Kidney (tissue), 14 donors: ENCODE measurements around the gene BTNL9. TPM values are rescaled to one million over a fixed set of nuclear protein-coding genes. Genes with fewer than 3 reads are reported as not detected.

Experiments
- DNase-seq, 5 donors: peaks; one replicate each; pipeline ENCODE4 v3.0.0-alpha.2; 2013 to 2020
- FAIRE-seq: peaks from 2 replicates; lab custom pipeline; 2012; peaks lifted over from hg19 to GRCh38; lab: Jason Lieb, UNC
- H3K27ac ChIP-seq, 2 donors: one replicate each; pipeline ENCODE4 v1.7.0; 2013; ENCODE audit warnings: low read depth in 2 of 2, low read length in 2 of 2, inconsistent platforms in 1 of 2
- H3K27me3 ChIP-seq: one replicate; pipeline ENCODE4 v1.7.1; 2013; ENCODE audit warnings: low read length, inconsistent platforms; ENCODE audit not compliant: control insufficient read depth, insufficient read depth
- H3K36me3 ChIP-seq, 3 donors: one replicate each; pipeline versions ENCODE4 v1.7.0 to v1.7.1; 2013; ENCODE audit warnings: low read length in 3 of 3, control low read depth in 1 of 3, inconsistent platforms in 1 of 3; ENCODE audit not compliant: insufficient read depth in 3 of 3, control insufficient read depth in 2 of 3
- H3K4me1 ChIP-seq, 3 donors: one replicate each; pipeline versions ENCODE4 v1.7.0 to v1.7.1; 2013; ENCODE audit warnings: low read length in 3 of 3, inconsistent platforms in 1 of 3, low read depth in 1 of 3; ENCODE audit not compliant: control insufficient read depth in 2 of 3, insufficient read depth in 2 of 3
- H3K4me3 ChIP-seq, 3 donors: one replicate each; pipeline versions ENCODE4 v1.7.0 to v1.8.1; 2013; ENCODE audit warnings: low read length in 3 of 3, control low read depth in 1 of 3, inconsistent platforms in 1 of 3
- H3K9ac ChIP-seq, 3 donors: one replicate each; pipeline versions ENCODE4 v1.7.0 to v1.7.1; 2013; ENCODE audit warnings: low read length in 3 of 3, control low read depth in 1 of 3, inconsistent platforms in 1 of 3
- H3K9me3 ChIP-seq, 3 donors: one replicate each; pipeline versions ENCODE4 v1.7.0 to v1.7.1; 2013; ENCODE audit warnings: low read length in 3 of 3, control low read depth in 1 of 3, inconsistent platforms in 1 of 3; ENCODE audit not compliant: control insufficient read depth in 2 of 3, insufficient read depth in 1 of 3
- intact Hi-C: fragments of 100-400 bp; cut with DNase I; formaldehyde crosslinking; loops from one replicate; pipeline ENCODE4 v1.11.1; 2022
- polyA plus RNA-seq: library from polyadenylated mRNA; stranded (reverse); fragments of 350-450 nt; fragmentation: Illumina TruSeq; extraction: RNeasy Lipid Tissue Mini Kit (QIAGEN cat#74804); gene quantifications from one replicate; pipeline ENCODE4 v1.2.3, GENCODE V29; 2014; ENCODE audit warnings: low read depth, low replicate concordance; ENCODE audit not compliant: insufficient read depth
- total RNA-seq: library from RNA; stranded (reverse); fragmentation: NEBNext Ultra II Directional; extraction: Animal tissue kit (Norgen Biotek cat#: 25700); gene quantifications from one replicate; pipeline ENCODE4 v1.2.1, GENCODE V29; 2021
- TF ChIP-seq, protein P1 (sequence below): IDR thresholded peaks from 3 replicates; pipeline ENCODE4 v1.5.1; 2012; ENCODE audit warnings: mild to moderate bottlenecking, moderate library complexity, borderline replicate concordance; ENCODE audit not compliant: insufficient read depth; ENCODE audit errors: extremely low read depth
- donor health status: control.
- donor health status: control.
- donor health status: control.
- donor health status: control.
- donor health status: control.
- donor health status: DM: yes; HTN: yes; CAD: no.
- donor health status: Normal renal cell carcinoma (clear cell type).

Gene BTNL9
- total and polyA plus RNA-seq, 2 donors from 2014 or later = 8.6 to 11.9 TPM

DNA sequence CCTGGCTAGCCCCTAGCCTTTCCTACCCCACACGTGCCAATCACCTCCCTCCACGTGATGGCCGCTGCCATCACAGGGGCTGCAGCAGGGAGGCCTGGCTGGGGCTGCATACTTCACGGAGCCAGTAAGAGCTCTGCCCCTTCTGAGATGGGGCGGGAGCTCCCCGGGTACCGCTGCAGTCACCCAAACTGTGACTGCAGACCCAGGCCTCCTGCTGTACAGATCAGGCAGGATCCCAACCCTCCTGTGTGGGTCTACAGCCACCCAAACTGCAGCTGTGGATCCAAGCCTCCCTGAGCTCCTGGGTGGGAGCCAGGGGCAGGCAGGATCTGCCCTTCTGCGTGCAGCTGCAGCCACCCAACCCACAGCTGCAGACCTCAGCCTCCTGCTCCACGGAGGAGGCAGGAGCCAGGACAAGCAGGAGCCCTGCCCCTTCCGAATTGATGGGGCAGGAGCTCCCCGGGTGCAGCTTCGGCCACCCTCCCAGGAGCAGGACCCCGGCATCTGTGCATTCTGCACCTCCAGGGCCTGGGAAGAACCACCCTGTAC, 3.2 kb upstream of the BTNL9 start:
- intact Hi-C loops = no loop called here
- H3K27me3 ChIP-seq = no peaks in the 10 kb centered on the region
- no peaks in the 10 kb centered on the region for H3K9me3 ChIP-seq
- no peak overlapping the region for H3K27ac ChIP-seq
- H3K4me1 ChIP-seq = no peaks in the 10 kb centered on the region
- no peak overlapping the region for H3K4me3 ChIP-seq
- no peak overlapping the region for H3K9ac ChIP-seq
- TF ChIP-seq, protein P1, sequence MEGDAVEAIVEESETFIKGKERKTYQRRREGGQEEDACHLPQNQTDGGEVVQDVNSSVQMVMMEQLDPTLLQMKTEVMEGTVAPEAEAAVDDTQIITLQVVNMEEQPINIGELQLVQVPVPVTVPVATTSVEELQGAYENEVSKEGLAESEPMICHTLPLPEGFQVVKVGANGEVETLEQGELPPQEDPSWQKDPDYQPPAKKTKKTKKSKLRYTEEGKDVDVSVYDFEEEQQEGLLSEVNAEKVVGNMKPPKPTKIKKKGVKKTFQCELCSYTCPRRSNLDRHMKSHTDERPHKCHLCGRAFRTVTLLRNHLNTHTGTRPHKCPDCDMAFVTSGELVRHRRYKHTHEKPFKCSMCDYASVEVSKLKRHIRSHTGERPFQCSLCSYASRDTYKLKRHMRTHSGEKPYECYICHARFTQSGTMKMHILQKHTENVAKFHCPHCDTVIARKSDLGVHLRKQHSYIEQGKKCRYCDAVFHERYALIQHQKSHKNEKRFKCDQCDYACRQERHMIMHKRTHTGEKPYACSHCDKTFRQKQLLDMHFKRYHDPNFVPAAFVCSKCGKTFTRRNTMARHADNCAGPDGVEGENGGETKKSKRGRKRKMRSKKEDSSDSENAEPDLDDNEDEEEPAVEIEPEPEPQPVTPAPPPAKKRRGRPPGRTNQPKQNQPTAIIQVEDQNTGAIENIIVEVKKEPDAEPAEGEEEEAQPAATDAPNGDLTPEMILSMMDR = no peak
- no peak for FAIRE-seq
- H3K36me3 ChIP-seq = no peaks in the 10 kb centered on the region
- DNase-seq = no peak

DNA sequence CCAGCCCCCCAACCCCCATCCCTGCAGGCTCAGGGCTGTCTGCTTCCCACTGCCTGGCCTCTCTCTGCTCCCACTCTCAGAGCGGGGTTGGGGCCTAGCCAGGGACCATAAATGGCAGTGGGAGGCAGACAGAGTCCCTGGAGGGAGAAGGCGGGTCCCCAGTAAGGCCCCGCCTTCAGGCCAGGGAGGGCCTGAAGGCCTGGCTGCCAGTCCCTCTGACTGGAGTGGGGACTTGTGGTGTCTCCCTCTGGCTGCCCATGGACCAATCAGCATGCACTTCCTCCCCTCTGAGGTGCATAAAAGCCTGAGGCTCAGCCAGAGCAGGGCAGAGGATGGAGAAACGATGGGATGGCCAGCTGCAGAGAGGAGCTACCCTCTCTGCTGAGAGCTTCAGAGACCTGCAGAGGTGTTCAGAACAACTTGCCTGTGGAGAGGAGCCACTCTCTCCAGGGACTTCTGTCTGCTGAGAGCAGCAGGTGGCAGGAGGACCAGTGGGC, 2.7 kb upstream of the BTNL9 start:
- Histone ChIP-seq H3K27me3 (no peaks in the 10 kb centered on the region), H3K4me3 (no peak overlapping the region), H3K9me3 (no peaks in the 10 kb centered on the region), H3K9ac (no peak overlapping the region), H3K27ac (no peak overlapping the region), H3K36me3 (no peaks in the 10 kb centered on the region), H3K4me1 (no peaks in the 10 kb centered on the region)
- intact Hi-C loops = no loop called here
- TF ChIP-seq, protein P1 = no peak
- no peak for FAIRE-seq
- no peak for DNase-seq

DNA sequence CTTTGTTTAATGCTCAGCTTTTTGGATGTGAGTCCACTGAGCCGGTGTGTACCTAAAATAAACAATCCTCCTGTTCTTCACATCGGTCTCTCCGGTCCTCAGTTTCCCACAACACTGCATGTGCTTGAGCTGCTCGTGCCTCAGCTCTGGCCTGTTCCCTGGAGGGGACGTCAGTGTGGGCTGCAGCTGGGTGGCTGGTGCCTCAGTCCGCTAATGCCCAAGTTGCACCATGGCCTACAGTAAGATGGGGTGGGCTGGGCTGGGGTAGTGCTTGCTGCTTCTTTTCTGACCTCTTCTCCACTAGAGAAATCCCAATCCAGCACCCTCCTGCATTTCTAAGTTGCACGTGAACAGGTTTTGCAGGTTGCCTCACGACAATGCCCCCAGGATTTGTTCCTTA, 595 bp upstream of the BTNL9 start:
- Histone ChIP-seq H3K9me3 (no peaks in the 10 kb centered on the region), H3K27me3 (no peaks in the 10 kb centered on the region), H3K27ac (no peak overlapping the region), H3K9ac (no peak overlapping the region), H3K4me1 (peaks cover 0 to 5% (median 0%) of the 10 kb centered on the region in 3 donors), H3K4me3 (peak overlapping the region in 2 of 3 donors; percentile 52 to 54), H3K36me3 (no peaks in the 10 kb centered on the region)
- DNase-seq (no peak), FAIRE-seq (no peak)
- intact Hi-C loops = no loop called here
- TF ChIP-seq, protein P1 = no peak

GRCh38 chr5:181040631-181040945, 522 bp downstream of the BTNL9 start:
- TF ChIP-seq, protein P1 = no peak

More at GRCh38 chr5:181040631-181040945, 522 bp downstream of the BTNL9 start:
- Histone ChIP-seq H3K4me1 (peaks cover 0 to 5% (median 0%) of the 10 kb centered on the region in 3 donors), H3K4me3 (peak overlapping the region in 2 of 3 donors; percentile 29 to 54), H3K36me3 (no peaks in the 10 kb centered on the region), H3K9ac (no peak overlapping the region), H3K27ac (peak overlapping the region in 1 of 2 donors; percentile 39), H3K27me3 (no peaks in the 10 kb centered on the region), H3K9me3 (no peaks in the 10 kb centered on the region)
- DNase-seq = no peak
- no peak for FAIRE-seq
- intact Hi-C loops = no loop called here
